ENCODE data around the gene MSH5. TPM values are rescaled to one million over a fixed set of nuclear protein-coding genes. Genes with fewer than 3 reads are reported as not detected.

Gene MSH5
- total and polyA plus RNA-seq, 2 of the 13 experiments (the other 11 are each of a cell fraction or from before 2014, with no cell fraction given) = 10.2 to 38.7 TPM

- TF ChIP-seq ZMAT5 (CRISPR knock-in tag; IDR thresholded peaks at IDR 0.05; ENCODE audit: borderline replicate concordance, low read depth) (no peak), REST (IDR thresholded peaks at IDR 0.05; ENCODE audit: borderline replicate concordance in 1 of 2, low read depth in 1 of 2, low read length in 2 of 2) (peak in 1 of 2 experiments; percentile 71; a peak in 1 of 4 replicates), HOXA9 (CRISPR knock-in tag; IDR thresholded peaks at IDR 0.05; ENCODE audit: borderline replicate concordance) (no peak; the same call in 1 of the 2 replicates), PCBP1 (IDR thresholded peaks at IDR 0.05; ENCODE audit: borderline replicate concordance, low read depth, low read length) (peak; percentile 66; the same call in 1 of the 2 replicates), AKNA (CRISPR knock-in tag; IDR thresholded peaks at IDR 0.05; ENCODE audit: borderline replicate concordance) (no peak), ZNF674 (CRISPR knock-in tag; IDR thresholded peaks at IDR 0.05; ENCODE audit: low read depth) (no peak), STAT5B (CRISPR knock-in tag; IDR thresholded peaks at IDR 0.05) (no peak), ZNF142 (CRISPR knock-in tag; IDR thresholded peaks at IDR 0.05) (0 out of 2 replicates have a peak, but pooled peaks have one; percentile 56), ZSCAN25 (CRISPR knock-in tag; IDR thresholded peaks at IDR 0.05) (peak; percentile 33; the same call in 1 of the 2 replicates), ZNF784 (CRISPR knock-in tag; IDR thresholded peaks at IDR 0.05; ENCODE audit: borderline replicate concordance) (0 out of 2 replicates have a peak, but pooled peaks have one; percentile 22)
Measured at GRCh38 chr6:31702819-31703716, 36.7 kb upstream of the MSH5 start, which contains the start of gene ABHD16A (continued).

Data from HepG2 (cell line).